ENCODE measurements around the gene LPP. TPM values are rescaled to one million over a fixed set of nuclear protein-coding genes. Genes with fewer than 3 reads are reported as not detected.

LPP gene
- total RNA-seq, 1 donor from 2014 or later = 218 TPM

GRCh38 chr3:188830893-188831292 is 676.9 kb downstream of the LPP start:
- H3K36me3 ChIP-seq (ENCODE audit: control insufficient read depth, insufficient read depth, low read length) = peaks cover 1% of the 10 kb centered on the region
- H3K4me3 ChIP-seq (ENCODE audit: low read depth, low read length) = no peak overlapping the region
- TF ChIP-seq CTCF (IDR thresholded peaks at IDR 0.05; ENCODE audit: insufficient read depth, low read length, poor library complexity, severe bottlenecking) = peak; percentile 8
- no peaks in the 10 kb centered on the region for H3K27me3 ChIP-seq (ENCODE audit: control insufficient read depth, insufficient read depth, low read length)
- no peak for DNase-seq (ENCODE audit: low read depth)

GRCh38 chr3:188832146-188832545 is 678.2 kb downstream of the LPP start:
- H3K4me3 ChIP-seq (ENCODE audit: low read depth, low read length) = no peak overlapping the region
- no peak for TF ChIP-seq CTCF (IDR thresholded peaks at IDR 0.05; ENCODE audit: insufficient read depth, low read length, poor library complexity, severe bottlenecking)
- no peak for DNase-seq (ENCODE audit: low read depth)
- H3K27me3 ChIP-seq (ENCODE audit: control insufficient read depth, insufficient read depth, low read length) = no peaks in the 10 kb centered on the region
- peaks cover 1% of the 10 kb centered on the region for H3K36me3 ChIP-seq (ENCODE audit: control insufficient read depth, insufficient read depth, low read length)

- Histone ChIP-seq H3K36me3 (ENCODE audit: control insufficient read depth, insufficient read depth, low read length) (peaks cover 1% of the 10 kb centered on the region), H3K27me3 (ENCODE audit: control insufficient read depth, insufficient read depth, low read length) (no peaks in the 10 kb centered on the region), H3K4me3 (ENCODE audit: low read depth, low read length) (no peak overlapping the region)
- no peak for TF ChIP-seq CTCF (IDR thresholded peaks at IDR 0.05; ENCODE audit: insufficient read depth, low read length, poor library complexity, severe bottlenecking)
- no peak for DNase-seq (ENCODE audit: low read depth)
These were observed 679.2 kb downstream of the LPP start for GRCh38 chr3:188832961-188833721.

GRCh38 chr3:188834349-188834748 is 680.4 kb downstream of the LPP start:
- Histone ChIP-seq H3K27me3 (ENCODE audit: control insufficient read depth, insufficient read depth, low read length) (no peaks in the 10 kb centered on the region), H3K4me3 (ENCODE audit: low read depth, low read length) (no peak overlapping the region), H3K36me3 (ENCODE audit: control insufficient read depth, insufficient read depth, low read length) (peaks cover 1% of the 10 kb centered on the region)
- TF ChIP-seq CTCF (IDR thresholded peaks at IDR 0.05; ENCODE audit: insufficient read depth, low read length, poor library complexity, severe bottlenecking) = no peak
- DNase-seq (ENCODE audit: low read depth) = no peak

GRCh38 chr3:188839187-188839695 is 685.3 kb downstream of the LPP start:
- Histone ChIP-seq H3K36me3 (ENCODE audit: control insufficient read depth, insufficient read depth, low read length) (no peaks in the 10 kb centered on the region), H3K27me3 (ENCODE audit: control insufficient read depth, insufficient read depth, low read length) (no peaks in the 10 kb centered on the region), H3K4me3 (ENCODE audit: low read depth, low read length) (no peak overlapping the region)
- no peak for DNase-seq (ENCODE audit: low read depth)
- no peak for TF ChIP-seq CTCF (IDR thresholded peaks at IDR 0.05; ENCODE audit: insufficient read depth, low read length, poor library complexity, severe bottlenecking)

GRCh38 chr3:188840290-188840689 is 686.3 kb downstream of the LPP start:
- H3K4me3 ChIP-seq (ENCODE audit: low read depth, low read length) = no peak overlapping the region
- H3K27me3 ChIP-seq (ENCODE audit: control insufficient read depth, insufficient read depth, low read length) = no peaks in the 10 kb centered on the region
- no peak for TF ChIP-seq CTCF (IDR thresholded peaks at IDR 0.05; ENCODE audit: insufficient read depth, low read length, poor library complexity, severe bottlenecking)
- no peaks in the 10 kb centered on the region for H3K36me3 ChIP-seq (ENCODE audit: control insufficient read depth, insufficient read depth, low read length)
- DNase-seq (ENCODE audit: low read depth) = no peak

Measured in kidney epithelial cell (primary cell).